Measurements from ENCODE around the gene TFPI2.

Gene TFPI2

GRCh38 chr7:93836116-93836515 is 54.4 kb downstream of the TFPI2 start:
- Histone ChIP-seq H3K9me3 (ENCODE audit: insufficient read depth, low read length, severe bottlenecking) (no peaks in the 10 kb centered on the region), H3K4me2 (ENCODE audit: insufficient read depth, low read length) (no peak overlapping the region), H2AFZ (ENCODE audit: low read depth, low read length) (no peak overlapping the region), H3K4me3 (ENCODE audit: low read depth in 1 of 2, low read length in 2 of 2) (no peak overlapping the region), H3K4me1 (ENCODE audit: insufficient read depth, low read length) (no peaks in the 10 kb centered on the region), H3K27me3 (ENCODE audit: insufficient read depth, low read length, poor library complexity) (no peaks in the 10 kb centered on the region), H3K36me3 (ENCODE audit: insufficient read depth, low read length) (no peaks in the 10 kb centered on the region), H3K9ac (ENCODE audit: low read depth, low read length) (no peak overlapping the region), H3K27ac (ENCODE audit: low read length) (no peak overlapping the region), H3K79me2 (ENCODE audit: insufficient read depth, low read length) (no peaks in the 10 kb centered on the region), H4K20me1 (ENCODE audit: insufficient read depth, low read length) (no peaks in the 10 kb centered on the region)
- DNase-seq (no peak), ATAC-seq (ENCODE audit: insufficient read depth, low read depth) (no peak)
- TF ChIP-seq CTCF (IDR thresholded peaks at IDR 0.05; ENCODE audit: borderline replicate concordance, extremely low read depth, low read length, poor library complexity, severe bottlenecking): no peak
- no peak for TF ChIP-seq EZH2 (IDR thresholded peaks at IDR 0.05; ENCODE audit: borderline replicate concordance, low read depth, low read length, severe bottlenecking)

GRCh38 chr7:93835702-93836101 is 54.9 kb downstream of the TFPI2 start:
- Histone ChIP-seq H3K4me1 (ENCODE audit: insufficient read depth, low read length) (no peaks in the 10 kb centered on the region), H2AFZ (ENCODE audit: low read depth, low read length) (no peak overlapping the region), H3K9ac (ENCODE audit: low read depth, low read length) (no peak overlapping the region), H3K9me3 (ENCODE audit: insufficient read depth, low read length, severe bottlenecking) (no peaks in the 10 kb centered on the region), H3K4me2 (ENCODE audit: insufficient read depth, low read length) (no peak overlapping the region), H3K27me3 (ENCODE audit: insufficient read depth, low read length, poor library complexity) (no peaks in the 10 kb centered on the region), H3K27ac (ENCODE audit: low read length) (no peak overlapping the region), H3K36me3 (ENCODE audit: insufficient read depth, low read length) (no peaks in the 10 kb centered on the region), H4K20me1 (ENCODE audit: insufficient read depth, low read length) (no peaks in the 10 kb centered on the region), H3K79me2 (ENCODE audit: insufficient read depth, low read length) (no peaks in the 10 kb centered on the region), H3K4me3 (ENCODE audit: low read depth in 1 of 2, low read length in 2 of 2) (no peak overlapping the region)
- TF ChIP-seq EZH2 (IDR thresholded peaks at IDR 0.05; ENCODE audit: borderline replicate concordance, low read depth, low read length, severe bottlenecking): no peak
- no peak for TF ChIP-seq CTCF (IDR thresholded peaks at IDR 0.05; ENCODE audit: borderline replicate concordance, extremely low read depth, low read length, poor library complexity, severe bottlenecking)
- DNase-seq (no peak), ATAC-seq (ENCODE audit: insufficient read depth, low read depth) (no peak)

Data from DND-41 (cell line).